DOHH2 (cell line): ENCODE results near the gene CEP295NL.
"Not testable (repeated sequence)": the region's sequence is repeated elsewhere in the genome, so short reads cannot be mapped to it uniquely, and the experiment has no call there.

ENCODE experiments used
- H3F3A ChIP-seq: fragments of 200-600 bp; sonication (generic), shearing (Covaris generic); 2 replicates; pipeline ENCODE4 v1.6.0; 2016; ENCODE audit warnings: antibody characterized with exemption, mild to moderate bottlenecking; ENCODE audit not compliant: control insufficient read depth, insufficient read depth
- H3K27ac ChIP-seq: fragments of 200-600 bp; sonication (generic); 2 replicates; pipeline ENCODE4 v1.5.1; 2014; ENCODE audit warnings: low read depth, mild to moderate bottlenecking, low read length, moderate library complexity
- H3K27me3 ChIP-seq: fragments of 200-600 bp; sonication (generic); 2 replicates; pipeline ENCODE4 v1.6.1; 2014; ENCODE audit warnings: mild to moderate bottlenecking, low read length, mixed read lengths; ENCODE audit not compliant: control insufficient read depth
- H3K36me3 ChIP-seq: fragments of 200-600 bp; sonication (generic); 2 replicates; pipeline ENCODE4 v1.6.1; 2014; ENCODE audit warnings: mild to moderate bottlenecking, low read length, moderate library complexity, mixed read lengths; ENCODE audit not compliant: control insufficient read depth
- H3K4me1 ChIP-seq: fragments of 200-600 bp; sonication (generic); 2 replicates; pipeline ENCODE4 v1.6.1; 2014; ENCODE audit warnings: mild to moderate bottlenecking, low read length, mixed read lengths; ENCODE audit not compliant: control insufficient read depth
- H3K4me2 ChIP-seq: fragments of 200-600 bp; sonication (generic); 2 replicates; pipeline ENCODE4 v1.6.0; 2014; ENCODE audit warnings: mild to moderate bottlenecking, low read length, moderate library complexity
- H3K4me3 ChIP-seq: fragments of 200-600 bp; sonication (generic); 2 replicates; pipeline ENCODE4 v1.5.1; 2014; ENCODE audit warnings: mild to moderate bottlenecking, low read length, mixed read lengths
- H3K79me2 ChIP-seq: fragments of 200-600 bp; sonication (generic); 2 replicates; pipeline ENCODE4 v1.6.1; 2014; ENCODE audit warnings: mild to moderate bottlenecking, low read length, mixed read lengths; ENCODE audit not compliant: control insufficient read depth
- H3K9me2 ChIP-seq: fragments of 200-600 bp; sonication (generic); replicated peaks from 2 replicates; pipeline ENCODE4 v1.6.1; 2014; ENCODE audit warnings: mild to moderate bottlenecking, low read length, mixed read lengths; ENCODE audit not compliant: control insufficient read depth
- H3K9me3 ChIP-seq: fragments of 200-600 bp; sonication (generic); 2 replicates; pipeline ENCODE4 v1.6.1; 2014; ENCODE audit warnings: antibody characterized with exemption, low read length, mixed read lengths; ENCODE audit not compliant: control insufficient read depth, insufficient read depth
- H4K20me1 ChIP-seq: fragments of 200-600 bp; sonication (generic); 2 replicates; pipeline ENCODE4 v1.6.0; 2014; ENCODE audit warnings: low read depth, mild to moderate bottlenecking, antibody characterized with exemption, low read length, moderate library complexity; ENCODE audit not compliant: control insufficient read depth, insufficient read depth
- EZH2phosphoT487 ChIP-seq: fragments of 200-600 bp; sonication (generic); IDR thresholded peaks from 2 replicates; pipeline ENCODE4 v1.6.1; 2017; ENCODE audit warnings: borderline replicate concordance, mild to moderate bottlenecking, antibody characterized with exemption, low read length, moderate library complexity, mixed read lengths
- TF ChIP-seq, protein P1 (sequence below): fragments of 200-600 bp; sonication (generic); IDR thresholded peaks from one replicate; pipeline ENCODE4 v1.5.1; 2014; ENCODE audit warnings: antibody characterized with exemption, mild to moderate bottlenecking, low read depth, low read length; ENCODE audit not compliant: poor library complexity, severe bottlenecking

The CEP295NL gene

DNA sequence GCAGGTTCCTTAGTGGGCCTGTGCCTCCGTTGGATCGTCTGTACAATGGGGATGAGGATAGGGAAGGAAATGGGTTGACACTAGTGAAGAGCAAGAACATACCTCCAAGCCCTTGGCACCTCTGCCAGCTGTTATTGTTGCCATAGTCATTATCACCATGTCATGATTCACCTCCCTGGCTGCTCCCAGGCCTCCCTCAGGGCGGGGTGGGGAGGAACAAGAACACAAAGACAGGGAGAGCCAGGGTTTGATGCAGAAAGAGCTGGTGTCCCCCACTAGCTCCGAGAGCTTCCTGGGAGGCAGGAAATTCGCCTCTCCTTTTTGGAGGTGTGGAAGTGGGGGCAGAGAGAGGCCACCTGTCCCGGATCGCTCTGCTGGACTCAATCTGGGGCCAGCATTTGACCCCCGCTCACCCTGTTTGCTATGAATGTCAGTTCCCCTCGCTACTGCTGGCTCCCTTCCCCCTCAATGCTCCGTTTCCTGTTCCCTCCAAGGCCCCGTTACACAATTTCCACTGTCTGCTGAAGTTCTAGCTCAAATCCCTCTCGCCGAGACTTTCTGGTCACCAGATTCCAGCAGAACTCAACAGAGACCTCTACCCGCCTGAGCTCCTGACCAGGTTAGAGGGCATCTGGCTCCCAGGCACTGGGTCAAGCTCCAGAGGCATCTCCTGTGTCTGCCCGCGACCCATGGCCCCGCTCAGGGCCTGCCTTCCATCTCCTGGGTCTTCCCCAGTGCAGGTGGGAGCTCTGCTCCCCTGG is 13.1 kb upstream of the CEP295NL start:
- TF ChIP-seq EZH2phosphoT487, result no peak
- TF ChIP-seq, protein P1, sequence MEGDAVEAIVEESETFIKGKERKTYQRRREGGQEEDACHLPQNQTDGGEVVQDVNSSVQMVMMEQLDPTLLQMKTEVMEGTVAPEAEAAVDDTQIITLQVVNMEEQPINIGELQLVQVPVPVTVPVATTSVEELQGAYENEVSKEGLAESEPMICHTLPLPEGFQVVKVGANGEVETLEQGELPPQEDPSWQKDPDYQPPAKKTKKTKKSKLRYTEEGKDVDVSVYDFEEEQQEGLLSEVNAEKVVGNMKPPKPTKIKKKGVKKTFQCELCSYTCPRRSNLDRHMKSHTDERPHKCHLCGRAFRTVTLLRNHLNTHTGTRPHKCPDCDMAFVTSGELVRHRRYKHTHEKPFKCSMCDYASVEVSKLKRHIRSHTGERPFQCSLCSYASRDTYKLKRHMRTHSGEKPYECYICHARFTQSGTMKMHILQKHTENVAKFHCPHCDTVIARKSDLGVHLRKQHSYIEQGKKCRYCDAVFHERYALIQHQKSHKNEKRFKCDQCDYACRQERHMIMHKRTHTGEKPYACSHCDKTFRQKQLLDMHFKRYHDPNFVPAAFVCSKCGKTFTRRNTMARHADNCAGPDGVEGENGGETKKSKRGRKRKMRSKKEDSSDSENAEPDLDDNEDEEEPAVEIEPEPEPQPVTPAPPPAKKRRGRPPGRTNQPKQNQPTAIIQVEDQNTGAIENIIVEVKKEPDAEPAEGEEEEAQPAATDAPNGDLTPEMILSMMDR, result no peak
- no peaks in the 10 kb centered on the region for H4K20me1 ChIP-seq
- H3F3A ChIP-seq, result no peaks in the 10 kb centered on the region
- no peaks in the 10 kb centered on the region for H3K27me3 ChIP-seq
- H3K4me1 ChIP-seq, result peaks cover 9% of the 10 kb centered on the region
- H3K79me2 ChIP-seq, result no peaks in the 10 kb centered on the region
- no peak overlapping the region for H3K27ac ChIP-seq
- no peaks in the 10 kb centered on the region for H3K9me2 ChIP-seq
- H3K36me3 ChIP-seq, result no peaks in the 10 kb centered on the region
- H3K9me3 ChIP-seq, result no peaks in the 10 kb centered on the region
- H3K4me3 ChIP-seq, result 0 out of 2 replicates have a peak overlapping the region, but pooled peaks have one; percentile 30
- peak overlapping the region; percentile 36 for H3K4me2 ChIP-seq

GRCh38 chr17:78913115-78913514 is 10.1 kb upstream of the CEP295NL start:
- H3K27me3 ChIP-seq, result no peaks in the 10 kb centered on the region
- no peaks in the 10 kb centered on the region for H4K20me1 ChIP-seq

GRCh38 chr17:78912082-78912481 is 9.1 kb upstream of the CEP295NL start:
- TF ChIP-seq, protein P1, result no peak
- TF ChIP-seq EZH2phosphoT487, result no peak
- peaks cover 9% of the 10 kb centered on the region for H3K4me1 ChIP-seq
- no peaks in the 10 kb centered on the region for H3K36me3 ChIP-seq
- H3K4me2 ChIP-seq, result no peak overlapping the region
- no peaks in the 10 kb centered on the region for H3K27me3 ChIP-seq
- no peaks in the 10 kb centered on the region for H3K9me3 ChIP-seq
- no peak overlapping the region for H3K27ac ChIP-seq
- no peak overlapping the region for H3K4me3 ChIP-seq
- H3K9me2 ChIP-seq, result no peaks in the 10 kb centered on the region
- no peaks in the 10 kb centered on the region for H4K20me1 ChIP-seq
- H3K79me2 ChIP-seq, result no peaks in the 10 kb centered on the region
- H3F3A ChIP-seq, result no peaks in the 10 kb centered on the region

More at GRCh38 chr17:78913115-78913514, 10.1 kb upstream of the CEP295NL start:
- H3K4me1 ChIP-seq, result peaks cover 9% of the 10 kb centered on the region
- H3K4me2 ChIP-seq, result no peak overlapping the region
- no peaks in the 10 kb centered on the region for H3K79me2 ChIP-seq
- H3K36me3 ChIP-seq, result no peaks in the 10 kb centered on the region
- no peaks in the 10 kb centered on the region for H3K9me2 ChIP-seq
- TF ChIP-seq, protein P1, result no peak
- no peak for TF ChIP-seq EZH2phosphoT487
- no peak overlapping the region for H3K4me3 ChIP-seq
- no peaks in the 10 kb centered on the region for H3K9me3 ChIP-seq
- H3F3A ChIP-seq, result no peaks in the 10 kb centered on the region
- H3K27ac ChIP-seq, result no peak overlapping the region

DNA sequence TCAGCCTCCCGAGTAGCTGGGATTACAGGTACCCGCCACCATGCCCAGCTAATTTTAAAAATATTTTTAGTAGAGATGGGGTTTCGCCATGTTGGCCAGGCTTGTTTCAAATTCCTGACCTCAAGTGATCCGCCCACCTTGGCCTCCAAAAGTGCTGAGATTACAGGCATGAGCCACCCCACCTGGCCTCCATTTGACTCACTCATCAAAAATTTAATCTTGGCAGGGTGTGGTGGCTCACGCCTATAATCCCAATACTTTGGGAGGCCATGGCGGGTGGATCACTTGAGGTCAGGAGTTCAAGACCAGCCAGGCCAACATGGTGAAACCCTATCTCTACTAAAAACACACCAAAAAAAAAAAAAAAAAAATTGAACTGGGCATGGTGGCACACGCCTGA is 8.5 kb upstream of the CEP295NL start:
- not testable (repeated sequence) for H3K4me2 ChIP-seq, H3K4me1 ChIP-seq

More for the DNA sequence above, 8.5 kb upstream of the CEP295NL start:
- H3F3A ChIP-seq, H3K9me2 ChIP-seq, H3K36me3 ChIP-seq, H3K4me3 ChIP-seq, H3K27me3 ChIP-seq, H4K20me1 ChIP-seq, H3K27ac ChIP-seq, H3K79me2 ChIP-seq, H3K9me3 ChIP-seq: not testable (repeated sequence)
